Measurements from ENCODE around the gene PAX6. TPM values are rescaled to one million over a fixed set of nuclear protein-coding genes. Genes with fewer than 3 reads are reported as not detected.

The PAX6 gene
- polyA plus RNA-seq, 2 donors, result 0.08 to 0.10 TPM

DNA sequence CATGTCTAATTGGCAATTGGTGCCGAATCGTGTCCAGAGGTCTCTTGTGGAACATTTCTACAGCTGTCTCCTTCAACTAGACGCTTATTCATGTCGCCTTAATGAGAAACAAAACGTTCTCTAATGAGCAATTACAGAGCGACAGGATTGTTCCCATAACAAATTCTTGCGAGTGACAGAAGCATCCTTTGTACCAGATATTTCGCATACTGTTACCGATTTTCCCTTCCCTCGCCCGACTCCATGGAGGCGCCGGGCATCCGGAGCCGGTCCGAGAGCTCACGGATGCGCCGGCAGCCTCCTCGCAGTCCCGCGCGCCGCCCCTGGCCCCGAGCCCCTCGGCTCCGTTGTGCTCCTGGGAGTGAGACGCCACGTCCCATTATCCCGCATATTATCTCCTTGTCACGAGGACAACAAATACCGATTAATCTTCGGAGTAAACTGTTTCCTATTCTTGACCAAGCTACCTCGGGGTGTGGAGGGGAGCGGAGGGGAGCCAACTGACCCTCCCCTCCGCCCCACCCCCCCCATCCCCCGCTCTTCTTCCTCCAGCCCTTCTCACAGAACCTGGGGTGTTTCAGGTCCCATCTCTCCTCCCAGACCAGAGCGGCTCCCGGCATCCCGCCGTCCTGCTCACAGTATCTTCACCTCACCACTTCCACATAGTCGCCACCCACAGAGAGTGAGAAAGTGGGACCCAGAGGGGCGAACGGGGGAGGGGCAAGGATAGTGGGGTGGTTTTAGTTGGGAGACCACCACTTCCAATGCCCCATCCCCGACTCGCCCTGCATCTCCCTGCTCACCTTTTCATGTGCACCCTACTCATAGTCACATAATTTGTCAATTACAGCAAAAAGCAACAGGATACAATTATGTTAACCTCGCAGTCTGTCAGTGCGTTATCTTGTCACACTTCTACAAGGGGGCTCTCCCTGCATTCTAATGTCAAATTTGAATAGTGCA is 11.4 kb downstream of the PAX6 start:
- H3K4me3 ChIP-seq (ENCODE audit: low read depth in 1 of 2, low read length in 2 of 2), result peak overlapping the region in 1 of 2 donors; percentile 23
- 7% methylated on average over 46 to 48 of the region's 48 CpGs for WGBS, 2 donors
- peaks cover 8 to 54% of the 10 kb centered on the region in 2 donors for H3K27me3 ChIP-seq (ENCODE audit: control insufficient read depth in 1 of 2, insufficient read depth in 2 of 2, low read length in 2 of 2)
- peaks cover 9 to 17% of the 10 kb centered on the region in 2 donors for H3K4me1 ChIP-seq (ENCODE audit: control insufficient read depth in 2 of 2, insufficient read depth in 2 of 2, low read length in 1 of 2)
- H3K36me3 ChIP-seq (ENCODE audit: control insufficient read depth in 2 of 2, insufficient read depth in 2 of 2, low read length in 1 of 2), result no peaks in the 10 kb centered on the region
- peaks cover 0 to 15% of the 10 kb centered on the region in 2 donors for H3K9me3 ChIP-seq (ENCODE audit: control insufficient read depth in 2 of 2, insufficient read depth in 1 of 2, low read depth in 1 of 2, low read length in 1 of 2)
- H3K27ac ChIP-seq (ENCODE audit: low read depth in 2 of 2, low read length in 1 of 2), result no peak overlapping the region

DNA sequence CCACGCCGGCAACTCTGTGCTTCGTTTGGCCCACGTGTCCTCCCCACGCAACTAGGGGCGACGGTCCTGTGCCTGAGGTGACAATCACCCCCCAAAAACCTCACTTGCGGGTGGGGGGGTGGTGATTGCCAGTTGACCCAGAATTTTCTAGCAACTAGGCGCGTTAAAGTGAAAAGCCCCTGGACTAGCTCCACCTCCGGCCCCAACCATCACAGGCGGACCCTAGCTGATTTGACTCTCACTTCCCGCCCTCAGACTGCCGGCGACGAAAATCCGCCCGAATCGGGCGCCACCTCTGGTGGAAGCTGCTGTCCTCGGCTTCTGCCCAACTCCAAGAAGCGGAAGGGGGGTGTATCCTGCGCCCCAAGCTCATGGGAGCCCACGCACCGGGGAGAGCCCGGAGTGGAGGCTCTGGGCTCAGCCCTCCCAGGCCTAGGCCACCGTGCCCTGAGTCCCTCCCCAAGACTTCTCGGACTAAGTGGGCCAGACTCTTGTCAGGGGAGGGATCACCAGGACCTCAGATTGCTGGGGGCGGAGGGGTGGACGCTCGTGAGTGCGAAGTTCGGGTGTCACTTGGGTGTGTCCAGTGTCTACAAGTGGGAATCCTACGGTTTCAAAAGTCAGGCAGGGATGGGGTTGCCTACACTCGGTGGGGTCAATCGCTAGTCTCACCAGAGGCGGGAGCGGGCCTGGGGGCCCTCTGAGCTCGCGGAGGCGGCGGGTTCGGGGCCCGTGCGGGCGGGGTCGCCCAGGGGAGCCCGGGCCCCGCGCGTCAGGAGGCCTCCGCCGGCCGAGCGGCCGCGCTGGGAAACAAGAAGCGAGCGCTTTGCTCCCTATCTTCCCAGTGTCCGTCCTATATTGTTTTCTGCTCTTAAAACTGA is 12.3 kb downstream of the PAX6 start:
- Histone ChIP-seq H3K9me3 (ENCODE audit: control insufficient read depth in 2 of 2, insufficient read depth in 1 of 2, low read depth in 1 of 2, low read length in 1 of 2) (peaks cover 0 to 12% of the 10 kb centered on the region in 2 donors), H3K4me3 (ENCODE audit: low read depth in 1 of 2, low read length in 2 of 2) (peak overlapping the region in 1 of 2 donors; percentile 23), H3K27ac (ENCODE audit: low read depth in 2 of 2, low read length in 1 of 2) (no peak overlapping the region), H3K4me1 (ENCODE audit: control insufficient read depth in 2 of 2, insufficient read depth in 2 of 2, low read length in 1 of 2) (peaks cover 4 to 10% of the 10 kb centered on the region in 2 donors), H3K36me3 (ENCODE audit: control insufficient read depth in 2 of 2, insufficient read depth in 2 of 2, low read length in 1 of 2) (no peaks in the 10 kb centered on the region), H3K27me3 (ENCODE audit: control insufficient read depth in 1 of 2, insufficient read depth in 2 of 2, low read length in 2 of 2) (peaks cover 8 to 45% of the 10 kb centered on the region in 2 donors)
- WGBS, 2 donors, result 5 to 8% methylated on average over 60 of the region's 60 CpGs

DNA sequence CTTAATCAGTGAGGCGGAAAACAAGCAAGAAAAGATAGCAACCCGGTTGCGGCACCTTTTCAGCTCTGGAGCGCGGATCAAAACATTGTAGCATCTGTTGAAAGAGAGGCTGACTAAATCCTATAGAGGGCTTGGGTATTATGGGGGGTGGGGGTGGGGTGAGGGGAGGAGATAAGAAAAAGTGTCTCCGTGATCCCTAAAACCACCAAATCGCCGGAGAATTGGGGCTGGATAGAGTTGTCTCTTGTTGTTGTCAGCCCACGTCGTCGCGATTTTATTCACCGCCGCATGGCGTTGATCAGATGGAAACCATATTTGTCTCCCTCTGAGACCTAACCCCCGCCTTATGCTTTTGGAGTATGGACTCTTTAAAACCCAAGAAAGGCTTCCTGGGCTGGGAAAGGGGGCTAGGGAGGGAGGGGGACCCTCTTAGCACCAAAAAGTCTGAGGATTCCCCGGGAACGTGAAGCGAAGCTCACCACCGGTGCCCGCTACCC is 13.0 kb downstream of the PAX6 start:
- H3K9me3 ChIP-seq (ENCODE audit: control insufficient read depth in 2 of 2, insufficient read depth in 1 of 2, low read depth in 1 of 2, low read length in 1 of 2), result peaks cover 0 to 9% of the 10 kb centered on the region in 2 donors
- H3K4me1 ChIP-seq (ENCODE audit: control insufficient read depth in 2 of 2, insufficient read depth in 2 of 2, low read length in 1 of 2), result peaks cover 4 to 10% of the 10 kb centered on the region in 2 donors
- peaks cover 7 to 39% of the 10 kb centered on the region in 2 donors for H3K27me3 ChIP-seq (ENCODE audit: control insufficient read depth in 1 of 2, insufficient read depth in 2 of 2, low read length in 2 of 2)
- 11 to 14% methylated on average over 21 of the region's 21 CpGs for WGBS, 2 donors
- H3K27ac ChIP-seq (ENCODE audit: low read depth in 2 of 2, low read length in 1 of 2), result no peak overlapping the region
- H3K4me3 ChIP-seq (ENCODE audit: low read depth in 1 of 2, low read length in 2 of 2), result no peak overlapping the region
- H3K36me3 ChIP-seq (ENCODE audit: control insufficient read depth in 2 of 2, insufficient read depth in 2 of 2, low read length in 1 of 2), result no peaks in the 10 kb centered on the region

DNA sequence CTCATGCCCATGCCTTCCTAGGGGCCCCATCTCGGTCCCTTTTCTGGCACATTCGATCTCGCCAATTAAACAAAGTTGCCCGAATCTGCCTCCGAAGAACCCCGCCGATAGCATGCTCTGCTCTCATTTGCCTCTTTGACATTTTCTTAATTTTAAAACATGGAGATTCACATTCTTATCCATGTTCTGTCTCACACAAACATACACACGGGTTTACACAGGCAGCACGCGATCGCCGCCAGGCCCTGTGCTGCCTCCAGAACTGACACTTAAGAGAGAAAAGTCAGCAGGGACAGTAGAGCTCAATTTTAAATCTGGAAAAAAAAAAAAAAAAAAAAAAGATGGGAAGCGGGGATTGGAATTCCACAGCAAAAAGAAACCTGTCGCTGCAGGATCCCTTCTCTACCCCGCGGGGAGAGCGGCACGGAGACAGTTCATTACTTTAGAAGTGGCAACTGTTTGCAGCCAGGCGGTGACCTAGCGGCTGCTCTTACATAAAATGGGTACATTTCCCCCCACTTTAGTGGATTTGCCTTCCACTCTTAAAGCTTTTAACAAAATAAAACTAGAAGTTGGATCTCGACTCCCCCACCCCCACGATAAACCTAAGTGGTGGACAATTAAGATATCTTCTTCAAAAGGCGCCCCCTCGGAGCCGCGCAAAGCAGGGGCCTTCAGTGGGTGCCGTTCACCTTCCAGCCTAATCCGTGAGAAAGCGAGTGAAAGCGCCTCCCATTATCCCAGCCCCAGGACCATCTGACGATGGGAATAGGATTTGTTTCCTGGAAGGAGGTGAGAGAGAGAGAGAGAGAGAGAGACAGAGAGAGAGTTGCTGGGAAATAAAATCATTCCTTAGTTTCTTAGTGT is 13.7 kb downstream of the PAX6 start:
- Histone ChIP-seq H3K27ac (ENCODE audit: low read depth in 2 of 2, low read length in 1 of 2) (no peak overlapping the region), H3K4me3 (ENCODE audit: low read depth in 1 of 2, low read length in 2 of 2) (no peak overlapping the region), H3K9me3 (ENCODE audit: control insufficient read depth in 2 of 2, insufficient read depth in 1 of 2, low read depth in 1 of 2, low read length in 1 of 2) (peaks cover 0 to 5% of the 10 kb centered on the region in 2 donors), H3K4me1 (ENCODE audit: control insufficient read depth in 2 of 2, insufficient read depth in 2 of 2, low read length in 1 of 2) (peaks cover 4 to 10% of the 10 kb centered on the region in 2 donors), H3K27me3 (ENCODE audit: control insufficient read depth in 1 of 2, insufficient read depth in 2 of 2, low read length in 2 of 2) (peaks cover 5 to 33% of the 10 kb centered on the region in 2 donors), H3K36me3 (ENCODE audit: control insufficient read depth in 2 of 2, insufficient read depth in 2 of 2, low read length in 1 of 2) (no peaks in the 10 kb centered on the region)
- 17 to 18% methylated on average over 31 of the region's 31 CpGs for WGBS, 2 donors

DNA sequence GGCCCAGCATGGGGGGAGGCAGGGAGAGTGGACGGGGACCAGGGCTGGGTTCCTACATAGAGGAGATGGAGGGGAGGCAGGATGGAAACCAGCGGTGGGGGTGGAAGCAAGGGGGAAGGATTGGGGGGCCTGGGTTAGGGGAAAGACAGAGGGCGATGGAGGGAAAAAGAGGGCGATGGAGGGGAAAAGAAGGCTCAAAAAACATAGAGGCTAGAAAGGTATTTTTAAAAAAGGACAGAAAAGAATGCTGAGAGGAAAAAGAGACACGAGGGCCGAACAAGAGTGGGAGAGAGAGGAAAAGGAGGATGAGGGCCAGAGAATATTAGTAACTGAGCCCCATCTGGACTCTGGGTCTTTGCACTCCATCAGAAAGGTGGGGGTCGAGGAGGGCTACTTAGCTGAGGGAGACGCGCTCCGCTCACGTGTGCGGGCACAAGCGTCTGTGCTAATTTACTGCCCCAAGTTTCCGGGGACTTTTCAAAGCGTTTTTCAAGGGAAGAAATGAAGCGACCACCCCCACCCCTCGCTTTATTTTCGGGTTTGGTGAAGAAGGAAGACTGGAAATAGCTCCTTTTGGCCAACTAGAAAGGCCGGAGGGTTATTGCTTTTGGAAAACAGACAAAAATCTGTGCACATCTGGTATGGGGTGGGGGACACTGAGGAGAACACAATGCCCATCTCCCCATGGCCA is 14.5 kb downstream of the PAX6 start:
- Histone ChIP-seq H3K4me1 (ENCODE audit: control insufficient read depth in 2 of 2, insufficient read depth in 2 of 2, low read length in 1 of 2) (peaks cover 4 to 10% of the 10 kb centered on the region in 2 donors), H3K27me3 (ENCODE audit: control insufficient read depth in 1 of 2, insufficient read depth in 2 of 2, low read length in 2 of 2) (peaks cover 5 to 33% of the 10 kb centered on the region in 2 donors), H3K36me3 (ENCODE audit: control insufficient read depth in 2 of 2, insufficient read depth in 2 of 2, low read length in 1 of 2) (no peaks in the 10 kb centered on the region), H3K27ac (ENCODE audit: low read depth in 2 of 2, low read length in 1 of 2) (no peak overlapping the region), H3K4me3 (ENCODE audit: low read depth in 1 of 2, low read length in 2 of 2) (no peak overlapping the region), H3K9me3 (ENCODE audit: control insufficient read depth in 2 of 2, insufficient read depth in 1 of 2, low read depth in 1 of 2, low read length in 1 of 2) (peaks cover 0 to 5% of the 10 kb centered on the region in 2 donors)
- WGBS, 2 donors, result 26 to 47% methylated on average over 19 of the region's 19 CpGs

DNA sequence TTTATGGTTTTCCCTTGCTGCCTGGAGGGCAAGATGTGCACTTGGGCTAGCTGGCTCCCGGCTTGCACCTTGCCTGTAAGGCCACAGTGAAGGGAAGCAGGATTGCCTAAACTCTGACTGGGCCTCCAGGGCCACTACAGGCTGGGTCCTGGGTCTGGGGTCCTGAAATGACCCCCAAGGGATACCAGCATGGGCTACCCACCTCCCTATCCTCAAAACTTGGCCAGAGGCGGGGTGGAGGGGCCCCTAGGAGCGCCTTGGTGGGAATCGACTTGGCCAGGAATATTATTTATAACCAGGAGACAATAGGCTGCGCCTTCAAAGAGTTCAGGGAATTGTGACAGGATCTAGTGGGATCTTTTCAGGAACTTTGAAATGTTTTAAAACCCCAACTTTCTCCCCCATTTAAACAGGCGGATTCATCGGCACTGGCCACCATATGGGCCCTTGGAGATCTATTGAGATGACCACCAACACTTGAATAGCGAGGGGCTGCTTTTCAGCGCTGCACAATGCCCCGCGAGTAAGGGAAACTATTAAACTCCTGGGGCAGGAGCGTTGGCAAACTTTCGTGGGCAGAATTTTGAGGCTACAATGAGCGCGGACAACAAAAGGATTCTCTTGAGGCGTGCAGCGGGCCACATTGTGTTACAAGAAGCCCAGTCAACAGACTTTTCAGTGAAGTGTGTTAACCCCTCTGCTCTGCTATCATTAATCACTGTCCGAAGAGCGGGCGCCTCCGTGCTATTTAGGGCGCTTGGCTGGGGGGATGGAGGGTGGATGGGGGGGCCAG is 15.2 kb downstream of the PAX6 start:
- 67 to 73% methylated on average over 22 of the region's 22 CpGs for WGBS, 2 donors
- Histone ChIP-seq H3K4me3 (ENCODE audit: low read depth in 1 of 2, low read length in 2 of 2) (no peak overlapping the region), H3K9me3 (ENCODE audit: control insufficient read depth in 2 of 2, insufficient read depth in 1 of 2, low read depth in 1 of 2, low read length in 1 of 2) (peaks cover 0 to 3% of the 10 kb centered on the region in 2 donors), H3K4me1 (ENCODE audit: control insufficient read depth in 2 of 2, insufficient read depth in 2 of 2, low read length in 1 of 2) (peaks cover 4 to 10% of the 10 kb centered on the region in 2 donors), H3K36me3 (ENCODE audit: control insufficient read depth in 2 of 2, insufficient read depth in 2 of 2, low read length in 1 of 2) (no peaks in the 10 kb centered on the region), H3K27ac (ENCODE audit: low read depth in 2 of 2, low read length in 1 of 2) (no peak overlapping the region), H3K27me3 (ENCODE audit: control insufficient read depth in 1 of 2, insufficient read depth in 2 of 2, low read length in 2 of 2) (peaks cover 5 to 33% of the 10 kb centered on the region in 2 donors)

DNA sequence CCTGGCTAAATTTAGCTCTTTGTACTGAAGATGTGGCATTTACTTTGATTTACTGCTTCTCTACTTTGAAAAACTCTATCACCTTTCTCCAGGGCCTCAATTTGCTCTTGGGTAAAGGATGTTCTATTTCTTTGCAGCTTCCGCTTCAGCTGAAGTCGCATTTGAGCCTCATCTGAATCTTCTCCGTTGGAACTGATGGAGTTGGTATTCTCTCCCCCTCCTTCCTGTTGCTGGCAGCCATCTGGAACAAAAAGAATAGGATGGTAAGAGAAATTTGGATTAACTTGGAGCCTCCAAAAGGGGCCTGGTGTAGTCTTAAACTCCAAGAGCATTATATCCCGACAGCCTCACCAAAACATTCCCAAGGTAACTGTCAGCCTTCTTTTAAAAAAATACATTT is 16.6 kb downstream of the PAX6 start:
- no peak overlapping the region for H3K4me3 ChIP-seq (ENCODE audit: low read depth in 1 of 2, low read length in 2 of 2)
- H3K27ac ChIP-seq (ENCODE audit: low read depth in 2 of 2, low read length in 1 of 2), result no peak overlapping the region
- peaks cover 0 to 20% of the 10 kb centered on the region in 2 donors for H3K27me3 ChIP-seq (ENCODE audit: control insufficient read depth in 1 of 2, insufficient read depth in 2 of 2, low read length in 2 of 2)
- H3K4me1 ChIP-seq (ENCODE audit: control insufficient read depth in 2 of 2, insufficient read depth in 2 of 2, low read length in 1 of 2), result peaks cover 4 to 10% of the 10 kb centered on the region in 2 donors
- H3K36me3 ChIP-seq (ENCODE audit: control insufficient read depth in 2 of 2, insufficient read depth in 2 of 2, low read length in 1 of 2), result no peaks in the 10 kb centered on the region
- 83 to 86% methylated on average over 4 of the region's 4 CpGs for WGBS, 2 donors
- H3K9me3 ChIP-seq (ENCODE audit: control insufficient read depth in 2 of 2, insufficient read depth in 1 of 2, low read depth in 1 of 2, low read length in 1 of 2), result no peaks in the 10 kb centered on the region

DNA sequence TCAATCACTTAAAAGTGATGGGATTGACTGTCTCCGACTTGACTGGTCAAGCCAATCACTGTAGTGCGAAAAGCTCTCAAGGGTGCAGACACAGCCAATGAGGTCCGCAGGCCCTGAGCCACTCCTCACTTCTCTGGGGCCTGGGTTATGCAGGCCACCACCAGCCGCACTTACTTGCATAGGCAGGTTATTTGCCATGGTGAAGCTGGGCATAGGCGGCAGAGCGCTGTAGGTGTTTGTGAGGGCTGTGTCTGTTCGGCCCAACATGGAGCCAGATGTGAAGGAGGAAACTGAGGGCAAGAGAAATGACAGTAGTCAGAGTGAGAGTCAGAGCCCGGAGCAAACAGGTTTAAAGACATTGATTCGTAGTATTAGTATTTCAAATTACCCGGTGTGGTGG is 17.9 kb downstream of the PAX6 start:
- no peak overlapping the region for H3K4me3 ChIP-seq (ENCODE audit: low read depth in 1 of 2, low read length in 2 of 2)
- H3K27me3 ChIP-seq (ENCODE audit: control insufficient read depth in 1 of 2, insufficient read depth in 2 of 2, low read length in 2 of 2), result peaks cover 0 to 8% of the 10 kb centered on the region in 2 donors
- H3K27ac ChIP-seq (ENCODE audit: low read depth in 2 of 2, low read length in 1 of 2), result no peak overlapping the region
- no peaks in the 10 kb centered on the region for H3K36me3 ChIP-seq (ENCODE audit: control insufficient read depth in 2 of 2, insufficient read depth in 2 of 2, low read length in 1 of 2)
- 95 to 96% methylated on average over 10 of the region's 10 CpGs for WGBS, 2 donors
- H3K9me3 ChIP-seq (ENCODE audit: control insufficient read depth in 2 of 2, insufficient read depth in 1 of 2, low read depth in 1 of 2, low read length in 1 of 2), result no peaks in the 10 kb centered on the region
- peaks cover 0 to 2% of the 10 kb centered on the region in 2 donors for H3K4me1 ChIP-seq (ENCODE audit: control insufficient read depth in 2 of 2, insufficient read depth in 2 of 2, low read length in 1 of 2)
